Panc1 (cell line): ENCODE measurements around the gene DNER. TPM values are rescaled to one million over a fixed set of nuclear protein-coding genes. Genes with fewer than 3 reads are reported as not detected.

ENCODE experiments used
- ATAC-seq: fragments of 200-7000 bp; cut with Tn5 transposase; 2 replicates; pipeline ENCODE4 v1.9.1; 2020; ENCODE audit warnings: mild to moderate bottlenecking, moderate library complexity
- BruUV-seq: library from RNA; stranded (reverse); fragments of 400-500 nt; replicated peaks from 2 replicates; lab custom pipeline; 2021; lab: Mats Ljungman, UMichigan
- CTCF ChIA-PET: fragments of 300-600 bp; sonication (Branson Sonifier 250); formaldehyde crosslinking; loops from one replicate; lab custom pipeline; 2022; ENCODE audit warnings: antibody characterized with exemption; lab: Charles Lee
- POLR2A ChIA-PET: fragments of 300-600 bp; sonication (Branson Sonifier 250); formaldehyde crosslinking; loops from one replicate; lab custom pipeline; 2022; ENCODE audit warnings: antibody characterized with exemption; lab: Charles Lee
- DNase-seq: peaks from one replicate; pipeline ENCODE4 v3.0.0-alpha.2; 2010; ENCODE audit warnings: low read depth, low spot score
- H3K27ac ChIP-seq: 2 replicates; pipeline ENCODE4 v1.5.1; 2011; ENCODE audit warnings: mild to moderate bottlenecking, low read length, inconsistent platforms
- H3K27me3 ChIP-seq: fragments of 200-500 bp; sonication (Bioruptor generic); 2 replicates; pipeline ENCODE4 v1.6.0; 2014; ENCODE audit warnings: low read length, inconsistent platforms; ENCODE audit not compliant: control insufficient read depth, insufficient read depth
- H3K36me3 ChIP-seq: fragments of 200-500 bp; sonication (Bioruptor generic); 2 replicates; pipeline ENCODE4 v1.5.1; 2014; ENCODE audit warnings: inconsistent platforms, mild to moderate bottlenecking, low read length, moderate library complexity; ENCODE audit not compliant: control insufficient read depth, insufficient read depth
- H3K4me1 ChIP-seq: 2 replicates; pipeline ENCODE4 v1.5.1; 2011; ENCODE audit warnings: inconsistent platforms, mild to moderate bottlenecking, low read length, moderate library complexity; ENCODE audit not compliant: control insufficient read depth, insufficient read depth
- H3K4me3 ChIP-seq, 2 experiments: 2 replicates each; pipeline ENCODE4 v1.5.1; 2011 to 2012; ENCODE audit warnings: low read depth in 2 of 2, low read length in 2 of 2, mild to moderate bottlenecking in 2 of 2, inconsistent platforms in 1 of 2, moderate library complexity in 1 of 2
- H3K9me3 ChIP-seq: fragments of 200-500 bp; sonication (Bioruptor generic); 2 replicates; pipeline ENCODE4 v1.5.1; 2014; ENCODE audit warnings: low read depth, mild to moderate bottlenecking, inconsistent platforms, low read length, moderate library complexity; ENCODE audit not compliant: control insufficient read depth, insufficient read depth
- CTCF ChIP-seq: fragments of 450-650 bp; IDR thresholded peaks from 2 replicates; pipeline ENCODE4 v1.5.1; 2017; ENCODE audit warnings: mild to moderate bottlenecking
- POLR2AphosphoS5 ChIP-seq: IDR thresholded peaks from 2 replicates; pipeline ENCODE4 v1.6.1; 2012; ENCODE audit warnings: mild to moderate bottlenecking, low read depth, low read length, moderate library complexity
- REST ChIP-seq, 2 experiments: IDR thresholded peaks; 2 replicates each; pipeline ENCODE4 v1.6.1; 2011 to 2012; ENCODE audit warnings: low read depth in 2 of 2, control low read depth in 1 of 2, low read length in 1 of 2, mild to moderate bottlenecking in 1 of 2, moderate library complexity in 1 of 2; ENCODE audit not compliant: insufficient read depth in 1 of 2
- SIN3A ChIP-seq: IDR thresholded peaks from 2 replicates; pipeline ENCODE4 v1.6.1; 2012; ENCODE audit warnings: low read depth, mild to moderate bottlenecking, low read length, moderate library complexity, borderline replicate concordance; ENCODE audit not compliant: insufficient read depth
- TCF7L2 ChIP-seq: IDR thresholded peaks from 2 replicates; pipeline ENCODE4 v1.6.1; 2011; ENCODE audit warnings: mild to moderate bottlenecking, low read depth, low read length, inconsistent platforms
- in situ Hi-C: cut with HindIII; loops from 2 replicates; pipeline ENCODE4 v1.10.0; 2016; ENCODE audit warnings: low sequenced_read_pairs, low pct_unique_long_range_greater_than_20kb
- intact Hi-C: fragments of 100-400 bp; cut with micrococcal nuclease; formaldehyde crosslinking; loops from one replicate; pipeline ENCODE4 v1.10.0; 2022; ENCODE audit not compliant: unreplicated experiment
- total RNA-seq: library from RNA; stranded (reverse); gene quantifications from one replicate; pipeline ENCODE4 v1.2.1, GENCODE V29; 2021; ENCODE audit not compliant: unreplicated experiment

DNER gene
- total RNA-seq, 1 experiment from 2014 or later = 0.31 TPM

GRCh38 chr2:229620759-229621158 is 93.6 kb downstream of the DNER start:
- BruUV-seq = no TSS peak
- ATAC-seq = no peak
- intact Hi-C loops = no loop called here

GRCh38 chr2:229620289-229620688 is 94.1 kb downstream of the DNER start:
- Histone ChIP-seq H3K9me3 (no peaks in the 10 kb centered on the region), H3K4me1 (no peaks in the 10 kb centered on the region), H3K27ac (no peak overlapping the region), H3K36me3 (no peaks in the 10 kb centered on the region), H3K4me3 (no peak overlapping the region), H3K27me3 (peaks cover 7% of the 10 kb centered on the region)
- ChIA-PET CTCF (no interaction called here), POLR2A (no interaction called here)
- ATAC-seq (no peak), DNase-seq (no peak)
- no TSS peak for BruUV-seq
- in situ Hi-C loops (no loop called here), intact Hi-C loops (no loop called here)
- no peak for TF ChIP-seq POLR2AphosphoS5
- TF ChIP-seq CTCF = no peak
- no peak for TF ChIP-seq REST (IDR thresholded peaks at IDR 0.05; ENCODE audit: insufficient read depth in 1 of 2, low read depth in 2 of 2, low read length in 1 of 2)
- no peak for TF ChIP-seq SIN3A
- no peak for TF ChIP-seq TCF7L2

More at GRCh38 chr2:229620759-229621158, 93.6 kb downstream of the DNER start:
- DNase-seq = no peak
- TF ChIP-seq REST (IDR thresholded peaks at IDR 0.05; ENCODE audit: insufficient read depth in 1 of 2, low read depth in 2 of 2, low read length in 1 of 2) (no peak), CTCF (no peak), TCF7L2 (no peak), SIN3A (no peak), POLR2AphosphoS5 (no peak)
- H3K27me3 ChIP-seq = peaks cover 7% of the 10 kb centered on the region
- no peak overlapping the region for H3K4me3 ChIP-seq
- H3K27ac ChIP-seq = no peak overlapping the region
- ChIA-PET CTCF (interaction anchor here (0.6 kb wide), 1 partner anchor 24 kb away, joined by 9 read pairs; no protein-coding TSS in a partner anchor), POLR2A (no interaction called here)
- H3K36me3 ChIP-seq = no peaks in the 10 kb centered on the region
- in situ Hi-C loops = no loop called here
- H3K4me1 ChIP-seq = no peaks in the 10 kb centered on the region
- no peaks in the 10 kb centered on the region for H3K9me3 ChIP-seq
